ENCODE measurements around the gene GPATCH11. TPM values are rescaled to one million over a fixed set of nuclear protein-coding genes. Genes with fewer than 3 reads are reported as not detected.

Gene GPATCH11
- total RNA-seq, 1 donor from 2014 or later, result 7.8 TPM

- peaks cover 98% of the 10 kb centered on the region for H3K36me3 ChIP-seq
- H3K27me3 ChIP-seq, result no peaks in the 10 kb centered on the region
- DNase-seq (no peak), ATAC-seq (no peak)
- no peaks in the 10 kb centered on the region for H3K4me1 ChIP-seq
- H3K27ac ChIP-seq, result no peak overlapping the region
- no peaks in the 10 kb centered on the region for H3K9me3 ChIP-seq
- intact Hi-C loops (cut with DNase I), result no loop called here
- TF ChIP-seq CTCF (IDR thresholded peaks at IDR 0.05), result no peak
- no peak overlapping the region for H3K4me3 ChIP-seq
These were observed 23.9 kb upstream of the GPATCH11 start for GRCh38 chr2:37060446-37060845.

- intact Hi-C loops (cut with DNase I), result no loop called here
- Histone ChIP-seq H3K9me3 (no peaks in the 10 kb centered on the region), H3K4me3 (no peak overlapping the region), H3K27ac (no peak overlapping the region), H3K4me1 (no peaks in the 10 kb centered on the region), H3K27me3 (no peaks in the 10 kb centered on the region), H3K36me3 (peaks cover 98% of the 10 kb centered on the region)
- TF ChIP-seq CTCF (IDR thresholded peaks at IDR 0.05), result no peak
- no peak for ATAC-seq
- no peak for DNase-seq
These were observed 23.2 kb upstream of the GPATCH11 start for GRCh38 chr2:37061013-37061711.

- Histone ChIP-seq H3K4me1 (no peaks in the 10 kb centered on the region), H3K27ac (no peak overlapping the region), H3K4me3 (no peak overlapping the region), H3K36me3 (peaks cover 98% of the 10 kb centered on the region), H3K9me3 (no peaks in the 10 kb centered on the region), H3K27me3 (no peaks in the 10 kb centered on the region)
- intact Hi-C loops (cut with DNase I), result no loop called here
- ATAC-seq, result no peak
- TF ChIP-seq CTCF (IDR thresholded peaks at IDR 0.05), result no peak
- no peak for DNase-seq
These were observed 22.5 kb upstream of the GPATCH11 start for GRCh38 chr2:37061776-37062175.

- intact Hi-C loops (cut with DNase I), result no loop called here
- no peak for TF ChIP-seq CTCF (IDR thresholded peaks at IDR 0.05)
- Histone ChIP-seq H3K4me1 (no peaks in the 10 kb centered on the region), H3K9me3 (no peaks in the 10 kb centered on the region), H3K4me3 (no peak overlapping the region), H3K27ac (no peak overlapping the region), H3K36me3 (peaks cover 92% of the 10 kb centered on the region), H3K27me3 (no peaks in the 10 kb centered on the region)
- no peak for DNase-seq
- no peak for ATAC-seq
These were observed 15.6 kb upstream of the GPATCH11 start for GRCh38 chr2:37068686-37069085.

GRCh38 chr2:37070931-37071330 is 13.4 kb upstream of the GPATCH11 start:
- no peak overlapping the region for H3K4me3 ChIP-seq
- no peak for TF ChIP-seq CTCF (IDR thresholded peaks at IDR 0.05)
- H3K36me3 ChIP-seq, result peaks cover 92% of the 10 kb centered on the region

GRCh38 chr2:37080266-37080665 is 4.1 kb upstream of the GPATCH11 start:
- peaks cover 38% of the 10 kb centered on the region for H3K36me3 ChIP-seq
- DNase-seq (no peak), ATAC-seq (no peak)
- peaks cover 34% of the 10 kb centered on the region for H3K4me1 ChIP-seq
- no peaks in the 10 kb centered on the region for H3K9me3 ChIP-seq
- no peak overlapping the region for H3K4me3 ChIP-seq
- no peaks in the 10 kb centered on the region for H3K27me3 ChIP-seq
- intact Hi-C loops (cut with DNase I), result no loop called here
- no peak for TF ChIP-seq CTCF (IDR thresholded peaks at IDR 0.05)
- H3K27ac ChIP-seq, result peak overlapping the region; percentile 55

More at GRCh38 chr2:37070931-37071330, 13.4 kb upstream of the GPATCH11 start:
- Histone ChIP-seq H3K4me1 (no peaks in the 10 kb centered on the region), H3K27me3 (no peaks in the 10 kb centered on the region), H3K9me3 (no peaks in the 10 kb centered on the region), H3K27ac (no peak overlapping the region)
- intact Hi-C loops (cut with DNase I), result no loop called here
- ATAC-seq, result no peak
- no peak for DNase-seq
